Mesodermal cell (in vitro differentiated cells): ENCODE data around the gene ARHGAP19.

ENCODE experiments used
- H3K27ac ChIP-seq: 2 replicates; pipeline ENCODE4 v1.7.0; 2013; ENCODE audit warnings: mild to moderate bottlenecking, low read depth, low read length, moderate library complexity; ENCODE audit not compliant: severe bottlenecking
- H3K36me3 ChIP-seq: 2 replicates; pipeline ENCODE4 v1.7.1; 2013; ENCODE audit warnings: mild to moderate bottlenecking, low read length, moderate library complexity; ENCODE audit not compliant: control insufficient read depth, insufficient read depth
- H3K4me1 ChIP-seq: one replicate; pipeline ENCODE4 v1.7.1; 2013; ENCODE audit warnings: mild to moderate bottlenecking, low read length; ENCODE audit not compliant: insufficient read depth, control insufficient read depth, poor library complexity, severe bottlenecking
- H3K4me3 ChIP-seq: 2 replicates; pipeline ENCODE4 v1.7.0; 2013; ENCODE audit warnings: low read length, control low read depth, mild to moderate bottlenecking; ENCODE audit not compliant: insufficient read depth, poor library complexity, severe bottlenecking; ENCODE audit errors: extremely low read depth
- H3K9me3 ChIP-seq: 2 replicates; pipeline ENCODE4 v1.7.1; 2013; ENCODE audit warnings: mild to moderate bottlenecking, low read length, moderate library complexity; ENCODE audit not compliant: control insufficient read depth
- WGBS, 2 experiments: methylation state at CpG; one replicate each; pipeline ENCODE4 v1.1.5; 2013; ENCODE audit warnings: missing lambda C conversion rate in 2 of 2; ENCODE audit not compliant: insufficient coverage in 2 of 2; 5-methylcytosine and 5-hydroxymethylcytosine counted together

Gene ARHGAP19

GRCh38 chr10:97207756-97208346, 84.6 kb downstream of the ARHGAP19 start:
- no peak overlapping the region for H3K4me3 ChIP-seq
- H3K27ac ChIP-seq, result no peak overlapping the region
- H3K9me3 ChIP-seq, result no peaks in the 10 kb centered on the region
- no peaks in the 10 kb centered on the region for H3K4me1 ChIP-seq
- WGBS, 2 experiments, result 66 to 75% methylated on average over 3 to 5 of the region's 7 CpGs
- H3K36me3 ChIP-seq, result no peaks in the 10 kb centered on the region

DNA sequence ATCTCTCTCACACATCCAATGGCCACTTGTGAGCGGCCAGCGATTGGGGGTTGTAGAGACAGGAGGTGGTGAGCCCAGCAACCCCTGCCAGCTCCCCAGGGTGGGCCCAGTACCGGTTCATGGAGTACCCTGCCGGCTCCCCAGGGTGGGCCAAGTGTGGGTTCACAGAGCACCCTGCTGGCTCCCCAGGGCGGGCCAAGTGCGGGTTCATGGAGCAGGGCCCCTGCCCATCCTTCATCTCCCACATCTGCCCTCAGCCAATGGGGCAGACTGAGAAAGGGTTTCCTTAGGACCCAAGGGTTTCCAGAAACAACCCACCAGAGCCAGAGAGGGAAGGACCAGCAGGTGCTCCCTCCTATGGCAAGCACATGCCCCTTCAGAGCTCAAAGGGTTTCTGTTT, 85.3 kb downstream of the ARHGAP19 start:
- Histone ChIP-seq H3K9me3 (no peaks in the 10 kb centered on the region), H3K4me3 (no peak overlapping the region), H3K4me1 (no peaks in the 10 kb centered on the region), H3K27ac (no peak overlapping the region), H3K36me3 (no peaks in the 10 kb centered on the region)
- 90 to 95% methylated on average over 3 to 5 of the region's 6 CpGs for WGBS, 2 experiments

- H3K4me1 ChIP-seq, result no peaks in the 10 kb centered on the region
- 90 to 93% methylated on average over 13 to 14 of the region's 14 CpGs for WGBS, 2 experiments
- no peaks in the 10 kb centered on the region for H3K9me3 ChIP-seq
- no peak overlapping the region for H3K4me3 ChIP-seq
- H3K36me3 ChIP-seq, result no peaks in the 10 kb centered on the region
- no peak overlapping the region for H3K27ac ChIP-seq
These were observed 87.4 kb downstream of the ARHGAP19 start for GRCh38 chr10:97204826-97205679.

DNA sequence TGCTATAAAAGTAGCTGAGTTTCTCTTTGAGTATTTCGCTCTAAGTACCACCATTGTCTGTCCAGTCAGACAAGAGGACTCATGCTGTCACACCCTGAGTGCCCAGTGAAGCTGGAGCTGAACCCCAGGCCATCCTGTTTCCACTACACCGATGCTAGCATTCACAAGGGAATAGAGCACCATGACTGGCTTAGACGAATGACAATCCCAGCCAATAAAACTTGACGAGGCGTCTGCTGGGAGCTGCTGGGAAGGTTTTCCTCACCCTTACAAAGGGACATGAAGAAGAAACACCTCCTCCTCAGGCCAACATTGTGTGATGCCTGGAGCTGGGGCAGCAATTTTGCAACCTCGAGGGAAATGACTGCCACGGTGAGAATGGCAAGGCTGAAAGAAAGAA, 89.2 kb downstream of the ARHGAP19 start:
- H3K4me3 ChIP-seq, result no peak overlapping the region
- 82 to 83% methylated on average over 3 to 7 of the region's 7 CpGs for WGBS, 2 experiments
- H3K27ac ChIP-seq, result no peak overlapping the region
- H3K9me3 ChIP-seq, result no peaks in the 10 kb centered on the region
- H3K36me3 ChIP-seq, result no peaks in the 10 kb centered on the region
- H3K4me1 ChIP-seq, result no peaks in the 10 kb centered on the region

DNA sequence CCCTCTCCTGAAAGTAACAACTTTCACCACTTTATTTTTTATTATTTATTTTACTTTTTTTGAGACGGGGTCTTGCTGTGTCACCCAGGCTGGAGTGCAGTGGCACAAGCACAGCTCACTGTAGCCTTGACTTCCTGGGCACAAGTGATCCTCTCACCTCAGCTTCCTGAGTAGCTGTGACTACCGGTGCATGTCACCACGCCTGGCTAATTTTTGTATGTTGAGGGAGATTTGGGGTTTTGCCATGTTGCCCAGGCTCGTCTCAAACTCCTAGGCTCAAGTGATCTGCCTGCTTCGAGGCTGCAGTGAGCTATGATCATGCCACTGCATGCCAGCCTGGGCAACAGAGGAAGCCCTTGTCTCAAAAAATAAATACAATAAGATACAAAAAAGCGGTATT, 91.8 kb downstream of the ARHGAP19 start:
- H3K36me3 ChIP-seq, result no peaks in the 10 kb centered on the region
- no peak overlapping the region for H3K27ac ChIP-seq
- H3K9me3 ChIP-seq, result no peaks in the 10 kb centered on the region
- H3K4me3 ChIP-seq, result no peak overlapping the region
- H3K4me1 ChIP-seq, result no peaks in the 10 kb centered on the region
- 100% methylated on average over 1 of the region's 6 CpGs; no CpG with 5 or more reads in 1 of the 2 experiments for WGBS, 2 experiments

- Histone ChIP-seq H3K9me3 (no peaks in the 10 kb centered on the region), H3K36me3 (no peaks in the 10 kb centered on the region), H3K4me1 (no peaks in the 10 kb centered on the region), H3K27ac (no peak overlapping the region), H3K4me3 (no peak overlapping the region)
- WGBS, 2 experiments, result 56 to 69% methylated on average over 3 of the region's 3 CpGs
These were observed 93.3 kb downstream of the ARHGAP19 start for GRCh38 chr10:97199152-97199551.

GRCh38 chr10:97197030-97197500, 95.4 kb downstream of the ARHGAP19 start:
- Histone ChIP-seq H3K4me1 (no peaks in the 10 kb centered on the region), H3K9me3 (no peaks in the 10 kb centered on the region), H3K4me3 (no peak overlapping the region), H3K27ac (no peak overlapping the region), H3K36me3 (no peaks in the 10 kb centered on the region)
- WGBS, 2 experiments, result 50% methylated on average over 4 of the region's 7 CpGs; no CpG with 5 or more reads in 1 of the 2 experiments

DNA sequence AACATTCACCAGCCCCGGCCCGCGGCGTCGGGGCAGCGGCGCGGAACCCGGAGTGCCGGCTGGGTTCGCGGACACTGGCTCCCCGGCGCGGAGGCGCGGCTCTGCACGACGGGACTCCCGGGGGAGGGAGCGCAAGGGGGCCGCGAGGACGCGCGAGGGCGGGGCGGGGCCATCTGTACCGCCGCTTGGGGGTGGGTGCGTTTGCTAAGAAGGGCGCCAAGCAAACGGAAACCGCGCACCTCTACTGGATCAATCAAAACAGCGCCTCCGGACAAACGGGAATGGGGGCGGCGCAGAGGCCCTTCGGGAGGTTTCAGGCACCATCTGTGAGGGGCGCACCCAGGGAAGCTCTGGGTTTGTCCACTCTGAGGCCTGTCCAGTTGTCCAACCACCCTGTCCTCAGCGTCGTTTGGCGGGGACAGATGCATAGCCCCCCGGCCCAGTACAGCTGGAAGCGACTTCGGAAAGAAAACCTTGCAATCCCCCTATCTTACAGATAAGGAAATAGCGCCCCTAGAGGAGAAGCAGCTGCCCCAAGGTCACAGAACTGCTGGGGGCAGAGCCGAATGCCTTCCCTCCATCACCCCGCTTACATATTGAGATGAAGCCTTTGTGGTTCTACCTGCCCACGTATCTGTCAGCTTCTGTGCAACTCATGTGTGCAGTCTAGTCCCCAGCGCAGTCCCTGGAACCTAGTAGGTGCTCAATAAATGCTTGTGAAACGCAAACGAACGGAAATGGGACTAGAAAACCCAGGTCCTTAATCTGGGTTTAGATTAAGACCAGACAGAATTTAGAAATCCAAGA, 96.0 kb downstream of the ARHGAP19 start:
- WGBS, 2 experiments, result 2 to 5% methylated on average over 47 to 49 of the region's 56 CpGs
- Histone ChIP-seq H3K27ac (no peak overlapping the region), H3K36me3 (no peaks in the 10 kb centered on the region), H3K4me3 (peak overlapping the region; percentile 45), H3K4me1 (no peaks in the 10 kb centered on the region), H3K9me3 (no peaks in the 10 kb centered on the region)

- no peaks in the 10 kb centered on the region for H3K36me3 ChIP-seq
- peak overlapping the region; percentile 45 for H3K4me3 ChIP-seq
- H3K9me3 ChIP-seq, result no peaks in the 10 kb centered on the region
- 18 to 36% methylated on average over 7 to 8 of the region's 11 CpGs for WGBS, 2 experiments
- H3K27ac ChIP-seq, result no peak overlapping the region
- no peaks in the 10 kb centered on the region for H3K4me1 ChIP-seq
These were observed 96.7 kb downstream of the ARHGAP19 start for GRCh38 chr10:97195706-97196222.

DNA sequence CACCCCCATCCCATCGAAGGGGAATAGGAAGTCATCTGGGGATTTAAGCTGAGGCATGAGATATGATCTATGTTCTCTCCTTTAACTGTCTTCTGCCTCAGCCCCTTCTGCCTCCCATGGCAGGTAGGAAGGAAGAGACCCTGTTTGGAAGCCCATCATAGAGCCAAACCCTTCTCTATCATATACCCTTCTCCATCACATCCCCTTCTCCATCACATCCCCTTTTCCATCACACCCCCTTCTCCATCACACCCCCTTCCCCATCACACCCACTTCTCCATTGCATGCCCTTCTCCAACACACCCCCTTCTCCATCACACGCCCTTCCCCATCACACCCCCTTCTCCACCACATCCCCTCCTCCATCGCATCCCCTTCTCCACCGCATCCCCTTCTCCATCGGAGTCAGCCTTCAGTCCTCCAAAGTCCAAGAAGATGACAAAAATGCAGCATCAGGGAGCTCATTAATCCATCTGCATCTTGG, 99.4 kb downstream of the ARHGAP19 start:
- no peak overlapping the region for H3K4me3 ChIP-seq
- H3K36me3 ChIP-seq, result no peaks in the 10 kb centered on the region
- no peaks in the 10 kb centered on the region for H3K4me1 ChIP-seq
- no peaks in the 10 kb centered on the region for H3K9me3 ChIP-seq
- no peak overlapping the region for H3K27ac ChIP-seq
- 90 to 100% methylated on average over 2 to 4 of the region's 5 CpGs for WGBS, 2 experiments
